ENCODE measurements around the gene CACNG4.

CACNG4 gene

DNA sequence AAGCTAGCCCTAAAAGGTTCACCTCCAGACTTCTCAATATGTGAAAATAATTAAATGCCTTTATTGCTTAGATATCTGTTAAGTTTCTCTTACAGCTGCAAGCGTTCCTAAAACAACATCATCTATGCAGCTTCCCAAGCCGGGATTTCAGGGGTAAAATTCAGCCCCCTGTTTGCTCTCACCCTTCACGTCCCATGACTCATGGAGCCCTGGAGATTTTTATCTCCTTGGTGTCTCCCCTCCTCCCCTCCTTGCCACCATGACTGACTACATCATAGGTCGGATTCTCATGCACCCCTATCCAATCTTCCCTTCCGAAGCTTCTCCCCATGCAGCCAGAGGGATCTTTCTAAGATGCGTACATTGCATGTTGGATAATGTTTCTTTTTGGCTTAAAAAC is 21.0 kb upstream of the CACNG4 start:
- no peak overlapping the region for H3K27ac ChIP-seq
- no peak for DNase-seq (ENCODE audit: low read depth, low spot score)

DNA sequence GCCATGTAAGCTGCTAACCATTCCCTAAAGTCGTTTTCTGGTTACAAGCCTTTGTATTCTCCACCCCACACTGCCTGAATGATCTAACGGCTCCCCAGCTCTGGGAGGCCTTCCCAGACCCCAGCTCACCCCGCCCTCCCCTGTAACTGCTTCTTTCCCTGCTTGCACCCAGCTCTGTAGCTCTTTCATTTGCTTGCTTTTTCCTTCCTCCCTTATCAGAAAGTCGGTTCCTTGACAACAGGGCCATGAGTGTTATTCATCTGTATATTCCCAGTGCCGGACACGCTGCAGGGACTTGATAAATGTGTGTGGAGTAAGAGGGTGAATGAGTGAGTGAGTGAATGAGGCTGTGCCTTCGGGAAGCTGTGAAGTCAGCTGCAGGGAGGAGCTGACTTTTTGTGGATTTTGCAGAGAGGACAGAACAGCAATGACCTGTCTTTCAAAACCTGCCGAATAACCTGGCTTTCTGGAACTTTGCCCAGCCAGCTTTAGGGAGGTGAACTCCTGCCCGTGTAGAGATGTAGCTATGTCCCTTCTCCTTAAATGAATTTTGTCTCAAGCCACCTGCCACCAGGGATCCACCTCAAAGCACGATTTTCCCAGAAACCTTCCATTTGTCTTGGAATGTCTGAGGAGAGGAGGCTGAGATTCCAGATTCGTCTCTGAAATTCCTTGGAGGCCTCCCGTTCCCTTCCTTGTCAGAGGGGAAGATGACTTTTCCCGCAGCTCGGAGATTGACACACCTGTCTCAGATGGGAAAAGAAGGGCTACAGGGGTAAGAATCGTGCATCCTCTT is 20.0 kb upstream of the CACNG4 start:
- DNase-seq (ENCODE audit: low read depth, low spot score), result no peak
- H3K27ac ChIP-seq, result no peak overlapping the region

DNA sequence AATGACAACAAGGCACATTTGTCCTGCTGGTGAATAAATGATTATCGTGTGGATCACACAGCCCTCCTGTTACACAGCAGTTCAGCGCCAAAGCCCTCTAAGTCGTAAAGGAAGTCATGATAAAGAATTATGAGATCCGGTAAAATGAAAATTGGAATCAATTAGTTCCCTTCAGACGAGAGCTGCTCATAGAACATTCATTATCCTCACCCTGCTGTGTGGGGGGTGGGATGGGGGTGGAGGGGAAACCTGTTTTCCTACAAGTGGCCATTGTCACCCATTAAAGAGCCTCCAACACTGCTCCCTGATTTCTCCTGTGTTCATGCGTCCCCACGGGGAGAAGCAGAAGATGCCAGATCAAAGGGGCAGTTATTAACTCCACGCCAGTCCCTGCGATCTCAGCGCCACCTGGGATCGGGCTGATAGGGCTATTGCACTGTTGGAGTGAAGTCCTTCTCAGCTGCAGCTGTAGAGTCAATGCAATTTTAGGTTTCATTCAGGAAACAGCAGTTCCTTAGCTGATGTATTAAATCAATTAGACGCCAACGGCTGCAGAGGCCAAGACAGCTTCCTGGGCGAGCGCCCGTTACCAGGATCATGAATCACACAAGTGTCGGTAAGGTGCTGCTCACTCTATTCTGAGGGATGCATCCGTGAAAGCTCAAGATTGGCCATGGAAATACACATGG is 19.2 kb upstream of the CACNG4 start:
- no peak for DNase-seq (ENCODE audit: low read depth, low spot score)
- H3K27ac ChIP-seq, result no peak overlapping the region

DNA sequence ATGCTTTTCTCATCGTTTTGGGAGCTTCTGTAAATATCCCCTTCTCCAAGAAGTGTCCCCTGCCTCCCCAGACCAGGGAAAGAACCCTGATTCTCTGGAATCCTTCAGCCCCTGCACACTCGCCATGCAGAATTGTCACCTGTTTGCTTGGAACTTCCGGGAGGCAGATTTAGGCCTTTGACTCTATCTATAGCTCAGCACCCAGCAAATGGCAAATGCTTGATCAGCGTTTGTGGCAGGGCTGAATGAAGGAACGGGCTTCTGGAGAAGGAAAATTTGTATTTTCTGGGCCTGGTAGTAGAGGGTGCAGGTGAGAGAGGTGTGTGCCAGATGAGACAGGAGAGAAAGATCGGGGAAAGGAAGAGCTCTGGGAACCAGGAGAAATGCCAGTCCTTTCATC is 18.3 kb upstream of the CACNG4 start:
- DNase-seq (ENCODE audit: low read depth, low spot score), result no peak
- H3K27ac ChIP-seq, result no peak overlapping the region

DNA sequence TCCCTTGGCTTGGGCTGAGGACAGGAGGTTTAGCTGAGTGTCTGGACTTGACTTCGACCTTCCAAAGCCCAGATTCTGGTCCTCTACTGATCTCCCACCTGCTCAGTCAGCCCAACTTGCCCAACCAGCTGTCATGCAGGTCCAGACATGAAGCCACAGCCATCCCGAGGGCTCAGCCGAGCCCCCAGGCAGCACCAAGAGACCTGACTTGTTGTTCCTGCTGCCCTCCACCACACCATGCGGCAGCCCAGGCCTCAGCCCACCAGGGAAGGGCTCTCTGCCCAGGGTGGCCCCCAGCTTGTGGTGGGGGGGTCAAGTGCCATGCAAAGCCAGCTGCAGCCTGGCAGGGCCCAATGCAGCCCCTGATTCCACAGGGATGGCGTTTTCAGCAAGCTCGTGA is 17.2 kb upstream of the CACNG4 start:
- no peak for DNase-seq (ENCODE audit: low read depth, low spot score)
- no peak overlapping the region for H3K27ac ChIP-seq

DNA sequence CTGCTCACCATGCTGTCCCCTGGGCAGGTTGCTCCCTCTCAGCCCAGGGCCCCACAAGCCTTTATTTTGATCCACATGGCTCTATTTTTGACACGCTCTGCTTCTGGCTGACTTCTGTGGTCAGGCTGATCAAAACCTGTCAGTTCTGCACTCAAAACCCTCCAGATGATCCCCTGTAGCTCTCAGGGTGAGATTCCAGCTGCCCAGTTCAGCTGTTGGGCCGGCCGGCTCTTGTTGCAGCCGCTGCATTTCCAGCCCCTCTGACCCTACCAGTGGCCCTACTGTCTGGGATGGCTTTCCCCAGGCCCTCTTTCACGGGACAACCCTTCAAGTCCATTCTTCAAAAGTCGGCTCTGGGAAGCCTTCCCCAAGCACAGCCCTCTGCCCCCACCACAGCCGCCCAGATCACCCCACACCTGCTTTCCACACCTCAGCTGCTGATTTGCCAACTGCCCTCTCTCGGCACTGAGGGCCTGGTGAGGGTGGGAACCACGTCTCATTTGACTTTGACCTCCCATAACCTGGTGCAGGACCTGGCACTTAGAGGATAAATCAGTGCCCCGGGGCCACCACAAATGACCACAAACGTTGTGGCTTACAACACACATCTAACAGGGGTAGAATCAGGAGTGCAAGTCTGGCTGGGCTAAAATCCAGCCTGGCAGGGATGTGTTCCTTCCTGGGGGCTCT is 16.3 kb upstream of the CACNG4 start:
- DNase-seq (ENCODE audit: low read depth, low spot score), result no peak
- H3K27ac ChIP-seq, result no peak overlapping the region

DNA sequence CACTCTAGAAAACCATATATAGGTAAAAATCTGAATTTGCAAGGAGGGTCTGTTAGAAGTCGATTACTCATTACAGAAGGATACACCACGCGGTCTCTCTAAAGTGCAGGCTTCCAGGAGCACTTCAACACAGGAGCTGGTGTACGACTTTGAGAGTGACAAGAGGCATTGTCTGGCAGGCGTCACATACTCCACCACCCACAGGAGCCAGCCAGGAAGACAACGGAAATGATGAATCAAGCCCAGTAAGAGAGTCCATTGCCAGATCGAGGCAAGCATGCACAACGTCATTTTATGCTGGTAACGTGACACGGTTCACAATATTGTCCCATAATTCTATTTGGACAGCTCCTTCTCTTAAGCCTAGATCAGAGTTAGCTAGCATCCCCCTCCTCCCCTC is 15.0 kb upstream of the CACNG4 start:
- no peak for DNase-seq (ENCODE audit: low read depth, low spot score)
- H3K27ac ChIP-seq, result no peak overlapping the region

DNA sequence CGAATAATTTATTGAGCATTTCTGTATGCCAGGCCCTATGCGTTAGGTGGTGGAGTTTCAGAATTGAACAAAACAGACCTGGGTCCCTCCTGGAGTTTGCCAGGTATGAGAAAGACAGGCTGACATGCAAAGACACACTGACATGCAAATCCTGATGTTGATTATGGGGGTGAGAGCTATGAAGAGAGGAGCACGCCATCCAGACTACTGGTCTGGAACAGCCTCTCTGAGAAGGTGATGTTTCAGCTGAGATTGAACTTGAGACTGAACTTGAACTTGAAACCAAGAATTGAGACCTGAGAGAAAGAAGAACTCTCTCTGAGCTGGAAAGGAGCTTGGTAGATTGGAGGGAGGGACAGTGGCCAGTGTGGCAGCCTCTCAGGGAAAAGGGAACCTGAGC is 14.2 kb upstream of the CACNG4 start:
- no peak for DNase-seq (ENCODE audit: low read depth, low spot score)
- H3K27ac ChIP-seq, result no peak overlapping the region

DNA sequence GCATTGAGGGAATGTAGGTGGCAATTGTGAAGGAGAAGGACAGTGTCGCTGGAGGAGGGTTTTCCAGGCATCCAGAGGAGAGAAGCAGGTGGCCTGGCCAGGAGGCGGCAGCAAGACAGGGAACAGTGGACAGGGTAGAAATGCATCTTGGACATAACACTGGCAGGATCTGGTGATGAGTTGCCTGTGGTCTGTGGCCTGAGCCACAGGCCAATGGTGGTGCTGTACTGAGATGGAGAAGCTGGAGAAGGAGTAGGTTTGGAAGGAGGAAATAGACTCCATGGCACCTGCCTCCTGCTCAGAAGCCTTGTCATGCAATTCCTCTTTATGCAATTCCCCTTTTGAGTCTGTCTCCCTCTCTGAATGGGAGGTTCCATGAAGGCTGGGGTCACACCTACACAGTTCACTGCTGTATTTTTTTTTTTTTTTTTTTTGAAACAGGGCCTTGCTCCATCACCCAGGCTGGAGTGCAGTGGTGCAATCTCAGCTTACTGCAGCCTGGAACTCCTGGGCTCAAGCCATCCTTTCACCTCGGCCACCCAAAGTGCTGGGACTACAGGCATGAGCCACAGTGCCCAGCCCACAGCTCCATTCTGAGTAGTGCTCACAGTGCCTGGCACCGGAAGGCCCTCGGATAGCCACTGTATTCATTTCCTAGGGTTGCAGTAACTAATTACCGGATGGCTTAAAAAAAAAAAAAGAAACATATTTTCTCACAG is 13.5 kb upstream of the CACNG4 start:
- peak overlapping the region; percentile 76 for H3K27ac ChIP-seq
- no peak for DNase-seq (ENCODE audit: low read depth, low spot score)

DNA sequence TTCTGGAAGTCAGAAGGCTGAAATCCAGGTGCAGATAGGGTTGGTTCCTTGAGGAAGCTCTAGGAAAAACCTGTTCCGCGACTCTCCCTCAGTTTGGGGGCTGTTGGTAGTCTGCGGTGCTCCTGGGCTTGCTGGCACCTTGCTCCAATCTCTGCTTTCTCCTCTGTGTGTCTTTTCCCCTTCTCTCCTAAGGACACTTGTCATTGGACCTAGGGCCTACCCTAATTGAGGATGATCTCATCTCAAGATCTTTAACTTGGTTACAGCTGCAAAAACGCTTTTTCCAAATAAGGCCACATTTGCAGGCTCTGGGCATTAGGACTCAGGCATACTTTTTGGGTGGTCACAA is 12.9 kb upstream of the CACNG4 start:
- DNase-seq (ENCODE audit: low read depth, low spot score), result no peak
- peak overlapping the region; percentile 76 for H3K27ac ChIP-seq

DNA sequence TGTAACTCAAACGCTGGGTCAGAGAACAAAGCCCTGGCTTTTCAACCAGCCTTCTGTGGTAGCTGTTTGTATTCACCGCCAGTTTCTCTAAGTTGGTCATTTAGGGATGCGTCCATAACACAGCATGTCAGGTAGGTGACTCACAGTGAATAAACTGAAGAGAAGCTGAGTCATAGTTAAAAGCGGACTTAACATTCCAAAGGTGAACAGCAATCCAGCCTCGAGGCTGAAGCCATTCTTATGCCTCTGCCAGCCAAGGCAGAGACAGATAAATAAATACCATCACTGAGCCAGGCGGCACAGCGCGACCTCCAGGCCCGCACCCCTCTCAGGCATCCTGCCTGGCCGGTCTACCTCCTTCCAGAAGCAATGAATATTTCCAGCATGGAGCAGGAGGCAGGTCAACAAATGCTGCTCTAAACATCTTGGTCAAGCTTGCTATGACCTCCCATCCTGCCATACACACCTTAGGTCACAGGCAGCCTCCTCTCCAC is 12.4 kb upstream of the CACNG4 start:
- DNase-seq (ENCODE audit: low read depth, low spot score), result peak; percentile 95
- peak overlapping the region; percentile 76 for H3K27ac ChIP-seq

DNA sequence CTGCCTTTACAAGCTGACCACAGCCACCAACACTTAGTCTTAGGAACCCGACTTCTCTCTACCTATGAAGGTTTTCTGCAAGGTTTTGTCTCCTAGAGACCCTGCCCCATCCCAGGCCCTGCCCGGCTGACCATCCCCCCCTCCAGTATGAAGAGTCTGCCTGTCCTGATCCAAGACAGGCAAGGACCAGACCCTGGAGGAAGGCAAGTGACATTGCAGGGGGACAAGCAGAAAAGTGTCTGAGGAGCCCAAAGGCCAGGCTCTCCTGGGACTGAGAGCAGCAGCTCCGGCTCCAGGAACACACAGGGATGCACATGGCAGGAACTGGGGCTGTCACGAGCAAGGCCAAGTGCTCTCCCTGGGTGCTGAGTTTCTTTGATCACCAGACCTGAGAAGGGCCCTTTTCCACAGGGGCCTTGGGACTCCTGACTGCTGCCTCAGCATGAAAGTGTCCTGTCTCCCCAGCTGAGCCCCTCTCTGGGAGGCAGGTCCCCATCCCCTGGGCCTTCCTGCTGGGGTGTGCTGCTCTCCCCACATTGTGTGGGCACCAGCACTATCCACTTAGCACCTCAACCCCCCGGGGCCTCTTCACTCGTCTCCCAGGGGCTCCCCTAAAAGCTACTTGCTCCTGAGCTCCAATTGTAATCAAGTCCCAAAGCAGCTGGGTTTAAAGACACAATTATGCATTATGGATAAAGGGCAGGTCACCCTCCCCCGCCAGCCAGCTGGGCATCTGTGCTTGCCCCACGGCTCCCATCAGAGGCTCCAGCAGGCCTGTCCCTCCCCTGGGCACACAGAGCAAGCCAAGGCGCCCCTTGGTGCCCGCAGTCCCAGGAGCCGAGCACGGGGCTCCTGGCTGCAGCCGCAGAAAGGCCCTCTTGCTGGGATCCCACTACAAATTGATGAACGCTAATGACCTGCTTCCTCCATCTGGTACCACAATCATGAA is 11.6 kb upstream of the CACNG4 start:
- DNase-seq (ENCODE audit: low read depth, low spot score), result no peak
- peak overlapping the region; percentile 76 for H3K27ac ChIP-seq

DNA sequence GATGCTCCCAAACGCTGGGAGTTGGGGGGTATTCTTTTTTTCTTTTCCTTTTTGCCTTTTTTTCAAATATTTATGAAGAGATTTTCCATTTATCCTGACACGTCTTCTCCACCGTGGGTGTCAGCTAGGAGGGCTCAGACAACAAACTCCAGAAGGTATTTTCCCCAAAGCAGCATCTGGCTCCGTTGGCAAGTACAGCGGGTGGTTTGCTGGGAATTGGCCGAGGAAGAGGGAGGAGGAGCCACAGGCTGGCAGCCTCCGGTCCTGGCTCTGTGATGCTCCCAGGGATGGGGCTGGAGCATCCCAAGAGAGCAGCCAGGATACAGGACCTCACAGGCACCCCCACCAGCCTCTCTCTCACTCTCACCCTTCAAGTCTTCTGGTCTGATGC is 10.9 kb upstream of the CACNG4 start:
- DNase-seq (ENCODE audit: low read depth, low spot score), result no peak
- no peak overlapping the region for H3K27ac ChIP-seq

DNA sequence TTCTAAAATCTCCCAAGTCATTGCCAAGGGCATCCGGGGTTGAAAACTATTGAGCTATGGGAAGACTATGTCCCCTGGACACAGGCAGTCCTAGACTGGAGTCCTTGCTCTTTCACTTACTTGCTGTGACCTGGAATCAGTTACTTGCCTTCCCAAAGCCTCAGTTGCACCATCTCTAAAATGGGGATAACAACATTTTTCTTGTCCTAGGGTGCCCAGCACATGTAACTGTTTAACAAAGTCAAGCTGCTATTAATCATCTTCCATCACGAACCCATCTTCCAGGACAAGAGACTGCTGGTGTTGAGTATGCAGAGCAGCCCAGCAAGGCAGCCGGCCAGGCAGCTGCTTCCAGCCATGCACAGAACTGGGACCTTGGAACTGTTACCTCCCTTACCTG is 9.9 kb upstream of the CACNG4 start:
- DNase-seq (ENCODE audit: low read depth, low spot score), result no peak

DNA sequence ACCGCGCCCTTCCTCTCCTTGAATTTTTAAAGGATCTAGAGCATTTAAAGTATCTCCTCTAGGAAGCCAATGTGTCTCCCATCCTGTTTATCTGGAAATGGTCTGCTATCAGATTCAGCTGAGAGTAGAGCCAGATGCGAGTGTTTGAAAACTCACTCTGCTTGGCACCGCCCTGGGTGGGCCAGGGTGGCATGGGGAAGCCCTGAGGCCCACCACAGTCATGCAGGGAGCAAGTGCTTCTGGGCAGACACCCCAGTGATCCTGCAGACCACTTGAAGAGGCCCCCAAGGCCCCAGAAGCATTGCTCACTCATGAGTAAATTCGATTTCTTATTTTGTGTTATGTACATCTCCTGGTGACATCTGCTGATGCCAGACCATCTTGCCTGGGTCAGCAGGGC is 8.7 kb upstream of the CACNG4 start:
- DNase-seq (ENCODE audit: low read depth, low spot score), result no peak
- no peak overlapping the region for H3K27ac ChIP-seq

More for the DNA sequence above, 9.9 kb upstream of the CACNG4 start:
- no peak overlapping the region for H3K27ac ChIP-seq

DNA sequence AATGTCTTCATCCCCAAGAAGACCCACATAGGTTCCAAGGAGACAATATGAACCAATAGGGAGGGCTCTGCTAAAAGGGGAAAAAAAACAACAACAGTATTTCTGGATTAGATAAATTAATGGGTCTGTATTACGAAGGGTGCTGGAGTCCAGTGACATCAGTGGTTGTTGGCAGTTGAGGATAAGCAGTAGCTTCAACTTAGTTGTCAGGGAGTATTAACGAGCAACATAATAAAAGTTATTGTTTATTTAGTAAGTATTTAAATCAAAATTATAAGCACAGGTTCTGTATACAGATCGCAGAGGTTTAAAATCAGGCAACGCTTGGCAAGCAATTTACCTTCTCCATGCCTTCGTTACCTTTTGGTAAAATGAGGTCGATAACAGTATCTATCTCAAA is 7.6 kb upstream of the CACNG4 start:
- DNase-seq (ENCODE audit: low read depth, low spot score), result no peak

DNA sequence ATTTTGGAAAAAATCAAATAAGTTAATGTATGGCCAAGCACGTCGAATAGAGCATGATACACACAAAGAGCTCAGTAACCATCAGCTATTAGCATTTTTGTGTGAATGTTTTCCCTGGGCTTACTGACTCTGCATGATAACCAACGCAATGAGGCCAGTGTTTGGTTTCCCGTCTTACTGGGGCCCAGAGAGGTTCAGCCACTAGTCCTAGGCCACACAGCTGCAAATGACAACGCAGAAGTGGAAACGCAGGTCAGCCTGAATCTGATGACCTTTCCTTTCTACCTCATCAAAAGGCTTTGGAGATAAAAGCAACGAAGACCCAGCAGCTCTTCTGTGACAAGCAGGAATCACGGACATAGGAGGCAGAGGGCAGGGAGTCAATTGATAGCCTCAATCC is 7.2 kb upstream of the CACNG4 start:
- no peak overlapping the region for H3K27ac ChIP-seq
- DNase-seq (ENCODE audit: low read depth, low spot score), result no peak

More for the DNA sequence above, 7.6 kb upstream of the CACNG4 start:
- no peak overlapping the region for H3K27ac ChIP-seq

DNA sequence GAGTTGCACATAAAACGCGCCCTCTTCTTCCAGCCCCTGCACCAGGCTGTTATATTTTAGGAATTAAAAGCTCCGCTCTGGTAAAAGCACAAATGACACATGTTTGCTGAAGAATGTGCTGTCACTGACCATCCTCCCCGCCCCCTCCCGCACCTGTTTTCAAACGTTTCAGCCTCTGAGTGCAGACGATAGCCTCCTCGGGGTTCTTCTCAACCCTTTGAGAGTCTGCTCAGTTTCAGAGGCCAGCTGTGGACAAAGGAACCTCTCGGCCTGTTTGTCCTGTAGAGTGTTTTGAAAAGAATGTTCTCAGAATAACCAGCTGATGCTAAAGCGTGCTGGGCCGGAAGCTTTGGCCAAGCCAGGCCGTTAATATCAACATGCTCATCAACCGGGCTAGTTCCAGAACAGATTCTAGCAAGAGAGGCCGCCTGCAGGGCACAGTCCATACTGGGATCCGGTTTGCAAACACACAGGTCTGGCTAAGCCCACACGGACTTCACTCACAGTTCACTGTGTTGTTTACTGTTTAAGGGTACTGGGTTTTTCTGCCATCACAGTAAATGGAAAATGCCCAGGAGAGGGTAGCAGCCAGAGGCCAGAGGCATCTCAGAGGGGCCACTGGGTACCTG is 6.4 kb upstream of the CACNG4 start:
- no peak overlapping the region for H3K27ac ChIP-seq
- no peak for DNase-seq (ENCODE audit: low read depth, low spot score)

Data from epithelial cell of prostate (primary cell).